ENCODE results near the gene MID1.

MID1 gene, protein sequence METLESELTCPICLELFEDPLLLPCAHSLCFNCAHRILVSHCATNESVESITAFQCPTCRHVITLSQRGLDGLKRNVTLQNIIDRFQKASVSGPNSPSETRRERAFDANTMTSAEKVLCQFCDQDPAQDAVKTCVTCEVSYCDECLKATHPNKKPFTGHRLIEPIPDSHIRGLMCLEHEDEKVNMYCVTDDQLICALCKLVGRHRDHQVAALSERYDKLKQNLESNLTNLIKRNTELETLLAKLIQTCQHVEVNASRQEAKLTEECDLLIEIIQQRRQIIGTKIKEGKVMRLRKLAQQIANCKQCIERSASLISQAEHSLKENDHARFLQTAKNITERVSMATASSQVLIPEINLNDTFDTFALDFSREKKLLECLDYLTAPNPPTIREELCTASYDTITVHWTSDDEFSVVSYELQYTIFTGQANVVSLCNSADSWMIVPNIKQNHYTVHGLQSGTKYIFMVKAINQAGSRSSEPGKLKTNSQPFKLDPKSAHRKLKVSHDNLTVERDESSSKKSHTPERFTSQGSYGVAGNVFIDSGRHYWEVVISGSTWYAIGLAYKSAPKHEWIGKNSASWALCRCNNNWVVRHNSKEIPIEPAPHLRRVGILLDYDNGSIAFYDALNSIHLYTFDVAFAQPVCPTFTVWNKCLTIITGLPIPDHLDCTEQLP

DNA sequence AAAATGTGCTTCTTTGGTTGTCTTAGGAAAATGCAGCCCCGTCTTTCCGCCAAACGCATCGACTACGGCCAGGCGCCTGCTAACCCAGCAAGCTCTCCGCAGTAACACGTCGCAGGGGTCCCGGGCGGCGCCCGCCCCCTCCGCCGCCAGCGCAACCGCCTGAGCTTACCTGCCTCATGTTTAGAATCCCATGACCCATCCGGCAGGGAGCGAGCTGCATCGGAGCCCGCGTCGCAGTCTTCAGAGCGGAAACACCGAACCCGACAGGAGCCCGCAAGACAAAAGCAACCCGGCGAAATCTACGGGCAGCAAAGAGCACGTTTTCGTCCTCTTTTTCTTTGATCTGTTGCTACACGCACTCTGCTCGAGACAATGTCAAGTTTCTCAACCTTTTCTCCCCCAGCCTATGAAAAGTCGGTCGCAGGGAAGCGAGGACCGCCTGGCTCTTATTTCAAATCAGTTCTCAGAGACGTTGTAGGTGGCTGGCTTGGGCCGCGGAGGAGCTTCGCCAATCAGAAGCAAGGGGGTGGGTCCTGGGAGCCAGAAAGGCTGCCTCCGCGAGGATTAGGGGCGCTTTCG is at the start of gene MID1:
TSS of gene MID1 (minus strand) at position 465 of the 579 bp plus-strand sequence. CDS start 53,038 bp downstream, outside the sequence.
- peak; percentile 42 for DNase-seq

DNA sequence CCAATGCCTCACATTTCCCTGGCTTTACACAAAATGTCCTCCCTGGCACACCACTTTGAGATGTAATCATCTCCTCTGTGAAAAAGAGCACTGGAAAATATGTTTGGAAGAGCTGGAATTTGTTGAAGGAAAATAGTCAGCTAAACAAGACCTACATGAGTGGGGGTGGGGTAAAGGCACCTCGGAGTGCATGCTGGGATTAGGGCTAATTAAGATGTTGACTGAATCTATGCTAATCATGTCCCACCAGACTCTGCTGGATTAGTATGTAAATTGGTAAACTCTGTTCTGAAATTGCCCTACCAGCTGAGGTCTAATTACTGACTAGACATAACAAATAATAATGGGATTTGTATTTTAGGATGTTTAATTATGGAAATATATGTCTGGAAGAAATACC is 46.8 kb upstream of the MID1 start:
- DNase-seq = no peak

DNA sequence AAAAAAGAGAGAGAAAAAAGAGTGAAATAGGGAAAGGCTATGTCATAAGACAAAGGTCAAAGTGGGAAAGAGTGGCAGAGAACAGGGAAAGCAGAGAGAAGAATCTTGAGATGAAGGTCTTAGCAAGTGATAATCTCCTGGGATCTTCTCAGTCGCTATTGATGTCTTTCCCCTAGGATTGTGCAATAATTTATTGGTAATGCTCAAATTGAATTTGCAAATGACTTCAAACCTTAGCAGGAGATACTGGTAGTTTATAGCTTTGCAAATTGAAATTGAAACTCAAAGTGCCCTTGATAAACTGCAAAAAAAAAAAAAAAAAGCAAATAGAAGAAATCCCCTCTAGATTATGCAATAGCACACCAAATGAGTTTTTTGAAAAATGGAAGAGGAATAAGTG is 45.7 kb upstream of the MID1 start:
- DNase-seq = no peak

DNA sequence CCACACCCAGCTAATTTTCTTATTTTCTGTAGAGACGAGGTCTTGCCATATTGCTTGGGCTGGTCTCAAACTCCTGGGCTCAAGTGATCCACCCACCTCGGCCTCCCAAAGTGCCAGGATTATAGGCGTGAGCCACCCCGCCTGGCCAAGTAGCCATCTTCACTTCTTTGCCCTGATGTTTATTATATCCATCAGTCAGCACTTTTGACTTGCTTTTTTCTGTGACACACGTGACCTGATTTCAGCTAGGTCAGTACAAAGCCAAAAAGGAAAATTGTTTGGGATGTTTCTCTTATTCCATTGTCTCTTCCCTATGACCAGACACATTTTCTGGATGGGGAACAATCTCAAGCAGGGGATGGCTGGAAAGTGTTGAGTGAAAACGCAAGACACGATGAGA is 45.3 kb upstream of the MID1 start:
- DNase-seq = no peak

DNA sequence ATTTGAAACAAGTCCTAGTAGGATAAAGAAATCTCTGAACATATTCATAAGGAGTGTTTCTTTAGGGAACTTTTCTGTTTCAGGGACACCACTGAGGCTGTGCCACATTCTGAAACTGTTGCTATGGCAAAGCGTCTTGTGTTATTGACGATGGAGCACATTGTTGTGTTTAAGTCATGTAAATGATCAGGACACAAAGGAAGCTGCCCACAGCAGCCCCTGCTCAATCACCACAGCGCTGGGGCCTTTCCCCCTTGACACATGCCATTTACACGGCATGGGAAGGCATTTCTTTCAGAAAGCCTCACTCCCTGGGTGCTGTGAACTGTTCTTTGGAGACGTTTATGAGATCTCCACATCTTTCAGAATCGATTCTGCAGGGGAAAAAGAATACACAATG is 39.8 kb upstream of the MID1 start:
- no peak for DNase-seq

DNA sequence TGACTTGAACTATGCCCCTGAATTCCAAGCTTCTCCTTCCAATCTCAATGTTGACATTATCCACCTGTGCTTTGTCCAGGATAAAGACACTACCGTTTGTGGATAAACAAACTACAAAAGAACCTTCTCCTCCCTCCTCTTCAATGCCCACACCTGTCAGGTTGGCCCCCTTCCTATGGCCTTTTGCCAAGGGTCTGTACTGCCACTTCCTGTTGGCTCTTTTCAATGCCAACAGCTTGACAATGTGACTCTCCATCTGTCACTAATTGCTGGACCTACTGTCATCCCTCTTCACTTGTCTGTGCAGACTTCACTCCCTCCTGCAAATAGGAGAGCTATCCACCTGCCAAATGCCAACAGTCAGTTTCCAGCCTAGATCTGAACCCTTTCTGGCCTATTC is 35.8 kb upstream of the MID1 start:
- peak; percentile 64 for DNase-seq

DNA sequence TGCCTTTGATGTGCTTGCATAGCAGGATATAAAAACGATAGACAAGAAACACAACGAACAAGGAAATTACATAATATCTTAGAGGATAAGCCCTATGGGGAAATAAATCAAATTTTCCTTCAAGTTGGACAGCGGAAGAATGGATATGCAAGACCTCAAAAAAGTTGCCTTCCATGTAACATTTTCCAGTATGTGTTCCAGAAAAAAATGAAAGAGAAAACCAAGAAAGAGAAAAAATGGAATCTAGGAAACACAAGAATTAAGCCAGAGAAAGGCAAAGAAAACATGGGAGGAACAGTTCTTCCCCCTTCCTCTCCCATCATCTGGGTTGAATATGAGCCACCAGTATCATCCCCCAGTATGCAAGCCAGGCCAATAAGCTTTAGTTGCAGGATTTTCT is 34.6 kb upstream of the MID1 start:
- DNase-seq = no peak

DNA sequence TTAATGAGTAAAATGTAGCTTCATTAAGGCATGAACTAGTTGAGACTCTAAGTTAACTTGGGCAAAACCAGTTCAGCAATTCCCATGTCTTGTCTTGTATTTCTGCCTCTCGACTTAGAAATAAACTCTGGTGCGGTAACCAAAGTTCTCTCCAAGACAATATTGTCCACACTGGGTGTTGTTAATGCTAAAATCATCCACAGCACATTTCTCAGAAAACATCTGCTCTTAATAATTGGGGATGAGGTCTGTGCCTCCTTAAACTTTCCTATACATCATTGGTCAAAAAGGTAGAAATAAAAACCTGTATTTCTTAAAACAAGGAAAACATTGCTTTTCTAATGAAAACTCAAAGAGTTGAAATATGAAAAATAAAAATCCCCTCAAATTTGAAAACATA is 32.9 kb upstream of the MID1 start:
- DNase-seq = no peak

DNA sequence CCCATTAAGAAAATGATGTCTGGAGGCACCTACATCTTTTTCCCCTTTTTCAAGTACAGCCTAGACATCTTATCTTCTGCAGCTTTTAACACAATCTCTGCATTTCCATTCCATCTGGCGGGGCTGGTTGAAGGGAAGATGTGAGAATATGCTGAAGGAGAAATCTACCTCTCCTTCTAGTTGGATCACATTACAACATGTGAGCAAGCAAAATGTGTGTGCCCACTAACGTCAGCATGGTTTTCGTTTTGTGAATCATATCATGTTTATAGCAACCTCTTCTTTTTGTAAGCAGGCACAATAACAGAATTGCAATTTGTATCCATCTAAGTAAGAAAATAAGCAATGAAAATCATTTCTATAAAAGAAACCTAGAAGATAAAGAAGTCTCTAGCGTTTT is 28.9 kb upstream of the MID1 start:
- no peak for DNase-seq

DNA sequence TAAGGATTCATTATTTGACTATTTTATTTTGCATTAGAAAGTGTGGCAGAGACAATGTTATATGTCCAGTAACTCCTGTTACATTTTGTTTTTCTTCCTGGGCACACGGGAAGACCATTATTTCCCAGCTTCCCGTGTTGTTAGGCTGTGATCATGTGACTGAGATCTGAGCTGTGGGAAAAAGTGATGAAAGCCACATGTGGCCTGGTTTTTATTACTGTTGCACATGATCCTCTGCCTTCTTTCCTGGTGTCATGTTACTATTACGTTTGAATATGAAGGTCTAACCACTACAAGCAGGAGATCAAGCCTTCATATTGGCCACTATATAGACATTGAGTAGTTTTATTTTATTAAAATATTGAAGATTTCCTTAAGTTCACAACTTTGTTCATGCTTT is 28.2 kb upstream of the MID1 start:
- no peak for DNase-seq

DNA sequence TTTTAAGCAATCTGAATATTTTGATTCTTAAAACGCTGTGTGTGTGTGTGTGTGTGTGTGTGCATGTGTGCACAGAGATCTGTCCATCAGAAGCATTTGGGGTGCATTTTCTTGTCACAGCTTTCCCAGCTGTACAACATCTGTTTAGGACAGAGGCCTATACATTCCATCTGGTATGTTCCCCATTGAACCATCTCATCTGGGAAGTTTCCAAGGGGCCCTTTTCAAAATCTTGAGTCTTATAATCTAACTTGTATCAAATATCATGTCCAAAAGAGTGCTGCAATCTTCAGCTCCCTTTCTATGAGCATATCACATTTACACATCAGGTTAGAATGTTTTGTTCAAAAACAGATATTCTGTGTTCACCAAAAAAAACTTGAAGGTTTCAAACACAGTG is 16.5 kb upstream of the MID1 start:
- no peak for DNase-seq

DNA sequence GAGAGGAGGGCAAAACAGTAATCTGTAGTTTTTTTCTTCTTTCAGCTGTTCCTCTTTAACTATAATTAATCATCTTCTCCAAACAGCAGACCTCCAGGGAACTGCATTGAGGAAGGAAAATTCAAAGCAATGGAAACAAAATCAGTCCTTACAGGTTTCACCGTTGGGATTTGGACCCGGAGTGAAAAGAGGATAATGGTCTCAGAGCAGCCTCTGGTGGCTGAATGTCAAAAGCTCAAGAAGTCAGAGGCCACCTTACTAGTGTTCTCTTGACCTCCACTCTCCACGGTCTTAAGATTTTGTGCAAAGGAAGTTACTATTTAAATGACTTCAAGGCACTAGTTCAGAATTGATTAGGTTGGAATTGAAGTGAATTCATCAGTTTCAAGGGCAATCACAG is 16.0 kb upstream of the MID1 start:
- peak; percentile 15 for DNase-seq

DNA sequence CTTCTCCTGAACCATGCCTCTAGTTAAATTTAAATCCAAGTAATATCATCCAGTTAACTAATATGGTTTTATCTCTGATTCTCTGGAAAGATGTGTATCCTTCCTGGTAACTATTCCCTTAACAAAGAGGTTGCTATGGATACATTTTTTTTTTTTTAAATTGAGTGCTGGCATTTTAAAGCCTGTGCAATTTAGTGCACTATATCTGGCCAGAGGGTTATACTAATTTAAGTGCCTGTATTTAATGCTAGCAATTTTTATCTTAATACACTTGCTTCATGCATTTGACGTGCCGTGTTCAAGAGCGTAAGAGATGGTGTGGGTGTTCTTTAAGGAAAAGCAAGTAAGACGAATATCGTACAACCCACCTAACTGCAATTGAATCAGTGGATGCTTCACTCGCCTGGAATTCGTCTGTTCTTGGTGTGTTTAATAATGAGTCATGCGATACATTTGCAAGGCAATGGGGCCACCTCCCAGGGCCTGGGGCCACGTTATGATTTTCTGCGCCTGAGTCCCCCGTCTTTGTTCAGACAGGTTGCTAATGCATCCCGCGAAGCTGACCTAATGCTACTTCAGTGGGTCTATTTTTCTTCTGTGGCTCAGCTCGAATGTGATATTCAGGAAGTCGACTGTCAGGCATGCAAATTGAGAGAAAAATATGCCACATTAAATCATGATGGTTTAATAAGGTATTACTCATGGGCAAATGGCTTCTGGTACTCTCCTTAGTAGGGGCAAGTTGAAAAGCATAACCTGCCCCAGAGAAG is 14.2 kb upstream of the MID1 start:
- DNase-seq = no peak

DNA sequence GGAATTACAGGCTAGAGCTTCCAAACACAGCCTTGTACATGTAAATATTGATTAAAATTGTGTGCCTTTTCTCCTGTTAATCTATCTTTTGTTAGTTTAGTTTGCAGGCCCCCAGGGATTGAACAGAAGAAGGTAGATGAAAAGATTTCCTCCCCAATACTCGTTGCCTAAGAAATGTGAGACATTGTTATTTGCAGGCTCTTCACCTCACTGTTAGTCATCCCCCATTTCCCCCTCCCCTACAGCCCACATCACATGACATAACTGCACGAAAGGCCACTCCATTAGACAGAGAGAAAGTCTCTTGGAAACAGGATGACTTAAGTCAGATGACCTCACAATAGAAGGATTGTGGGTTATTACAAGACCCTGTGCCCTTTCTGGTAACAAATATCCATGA is 13.3 kb upstream of the MID1 start:
- no peak for DNase-seq

DNA sequence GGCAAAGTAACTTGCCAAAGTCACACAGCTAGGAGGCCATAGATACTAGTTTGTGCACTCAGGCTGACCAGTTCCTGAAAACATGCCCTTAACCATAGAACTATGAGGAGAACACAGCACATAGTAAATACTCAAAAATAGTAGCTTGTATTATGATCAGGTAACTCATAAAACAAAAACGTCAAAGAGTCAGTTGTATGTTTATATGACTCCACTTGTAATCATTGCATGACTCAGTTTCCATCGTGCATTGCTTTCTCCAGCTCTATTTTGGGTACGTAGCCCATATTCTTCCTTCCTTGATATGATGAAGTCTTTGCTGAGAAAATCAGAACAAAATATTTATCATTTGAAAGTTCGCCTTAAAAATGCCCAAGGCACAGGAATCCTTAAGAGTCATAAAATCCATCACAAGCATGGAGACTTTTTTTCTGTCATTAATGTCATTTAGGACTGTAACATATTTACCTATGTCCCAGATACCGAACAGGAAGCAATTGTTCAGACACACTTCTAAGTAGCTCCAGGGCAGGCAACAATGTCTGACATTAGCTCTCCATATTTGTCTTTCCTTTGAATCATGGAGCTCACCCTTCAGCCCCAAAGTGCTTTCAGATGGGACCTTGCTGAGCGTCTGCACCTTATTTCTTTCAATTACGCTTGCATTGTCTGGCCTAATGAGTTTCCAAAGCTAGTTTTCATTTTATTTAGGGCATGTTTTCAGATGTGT is 11.2 kb upstream of the MID1 start:
- no peak for DNase-seq

DNA sequence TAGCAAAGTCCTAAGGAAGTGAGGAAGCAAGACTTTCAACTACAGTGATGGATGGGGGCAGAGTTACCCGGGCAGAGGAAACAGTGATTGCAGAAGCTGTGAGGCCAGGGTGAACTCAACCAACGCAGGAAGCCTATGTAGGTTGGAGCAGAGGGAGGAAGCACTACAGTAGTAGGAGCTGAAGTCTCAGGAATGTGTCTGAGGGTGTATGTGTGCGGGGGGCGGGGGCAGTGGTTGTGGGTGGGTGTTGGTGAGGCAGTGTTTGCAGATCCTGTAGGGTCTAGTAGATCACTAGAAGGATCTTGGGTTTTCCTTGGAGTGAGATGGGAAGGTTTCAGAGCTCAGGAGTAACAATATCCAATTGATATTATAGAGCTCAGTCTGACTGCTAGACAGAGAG is 9.9 kb upstream of the MID1 start:
- DNase-seq = no peak

DNA sequence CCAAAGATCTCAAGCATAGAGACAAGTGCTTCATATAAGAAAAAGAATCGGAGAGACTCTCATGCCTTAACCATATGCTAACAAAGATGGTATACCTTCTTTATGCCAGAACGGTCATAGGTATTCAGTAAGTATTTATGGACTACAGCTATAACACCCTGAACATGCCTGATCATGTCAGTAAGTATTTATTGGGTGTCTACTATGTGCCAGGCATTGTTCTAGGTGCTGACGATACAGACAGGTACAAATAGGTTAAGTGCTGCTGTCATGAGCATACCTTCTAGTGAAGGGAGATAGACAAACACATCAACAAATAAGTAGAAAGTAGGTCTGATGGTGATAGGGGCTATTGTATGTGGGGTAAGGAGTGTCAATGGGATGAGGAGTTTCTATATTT is 9.5 kb upstream of the MID1 start:
- DNase-seq = no peak

DNA sequence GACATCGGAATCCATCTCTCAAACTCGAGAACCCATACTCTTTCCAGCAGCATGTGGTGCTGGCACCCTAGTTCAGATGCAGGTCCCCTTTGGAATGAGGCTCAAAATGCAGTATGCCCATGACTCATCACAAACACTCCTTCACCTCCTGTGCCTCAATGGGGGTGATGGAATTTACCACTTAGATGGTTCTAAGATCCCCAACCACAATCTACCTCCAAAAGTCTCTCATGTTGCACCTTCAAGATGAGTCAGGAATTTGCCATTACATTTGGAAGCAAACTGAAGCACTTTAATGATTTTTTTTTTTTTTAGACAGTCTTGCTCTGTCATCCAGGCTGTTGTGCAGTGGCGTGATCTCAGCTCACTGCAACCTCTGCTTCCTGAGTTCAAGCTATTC is 8.5 kb upstream of the MID1 start:
- no peak for DNase-seq

DNA sequence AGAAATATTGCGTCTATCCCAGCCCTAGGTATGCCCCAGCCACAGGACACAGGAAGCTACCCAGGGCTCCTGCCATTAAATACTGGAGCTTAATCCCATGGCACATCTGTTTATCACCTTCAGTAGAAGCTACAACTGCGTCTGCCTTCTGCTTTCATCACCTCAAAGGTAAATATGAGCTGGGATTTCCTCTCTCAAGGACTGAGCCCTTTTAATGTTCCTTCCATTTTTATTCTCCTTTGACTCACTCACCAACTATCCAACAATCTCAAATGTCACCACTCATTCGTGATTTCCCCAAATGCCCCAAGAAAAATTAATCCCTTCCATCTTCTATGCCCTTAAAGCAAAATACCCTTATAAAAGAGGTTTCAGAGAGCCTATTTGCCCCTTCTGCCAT is 1.8 kb upstream of the MID1 start:
- no peak for DNase-seq

DNA sequence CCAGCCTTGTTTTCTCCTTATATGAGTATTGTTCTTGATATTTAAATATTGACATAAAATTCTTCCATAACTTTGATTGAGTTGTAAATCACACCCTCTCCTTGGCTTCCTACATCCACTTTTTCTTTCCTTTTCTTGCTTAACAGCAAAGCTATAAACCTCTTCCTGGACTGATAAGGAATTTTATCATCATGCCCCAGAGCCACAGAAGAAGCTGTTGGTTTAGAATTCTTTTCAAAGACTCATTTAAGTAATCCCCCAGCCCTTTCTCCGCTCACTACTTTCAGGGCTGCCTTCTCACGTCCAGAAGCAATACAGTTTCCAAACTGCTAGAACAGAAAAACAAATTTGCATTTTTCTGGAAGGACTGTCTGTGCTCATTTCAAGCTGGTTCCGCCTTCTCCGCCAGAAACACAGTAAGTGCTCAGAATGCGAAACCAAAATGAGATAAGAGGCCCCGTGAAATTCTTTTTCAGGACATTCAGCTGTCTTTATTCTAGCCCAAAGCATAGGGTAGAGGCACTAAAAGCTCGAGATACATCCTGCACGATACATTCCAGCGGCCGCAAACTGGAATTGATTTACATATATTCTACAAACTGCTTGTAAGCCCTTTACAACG is 849 bp downstream of the MID1 start:
- DNase-seq = no peak

DNA sequence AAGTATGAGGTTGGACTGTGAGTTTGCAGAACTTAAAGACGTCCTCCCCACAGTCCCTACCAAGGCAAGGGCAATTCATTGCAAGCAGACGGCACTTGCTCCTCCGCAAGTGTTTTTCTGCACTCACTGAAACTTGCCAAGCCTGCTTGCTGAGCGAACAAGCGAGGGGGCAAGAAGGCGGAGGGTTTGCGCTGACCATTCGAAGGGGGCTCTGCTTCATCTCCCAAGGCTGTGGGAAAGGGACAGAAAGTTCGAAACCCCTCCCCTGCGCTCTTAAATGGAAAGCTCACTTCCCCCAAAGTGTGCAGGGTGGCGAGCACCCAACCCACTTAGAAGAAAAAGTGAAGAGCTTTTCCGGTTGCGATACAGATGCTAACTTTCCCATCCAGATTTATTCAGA is 1.4 kb downstream of the MID1 start:
- no peak for DNase-seq

DNA sequence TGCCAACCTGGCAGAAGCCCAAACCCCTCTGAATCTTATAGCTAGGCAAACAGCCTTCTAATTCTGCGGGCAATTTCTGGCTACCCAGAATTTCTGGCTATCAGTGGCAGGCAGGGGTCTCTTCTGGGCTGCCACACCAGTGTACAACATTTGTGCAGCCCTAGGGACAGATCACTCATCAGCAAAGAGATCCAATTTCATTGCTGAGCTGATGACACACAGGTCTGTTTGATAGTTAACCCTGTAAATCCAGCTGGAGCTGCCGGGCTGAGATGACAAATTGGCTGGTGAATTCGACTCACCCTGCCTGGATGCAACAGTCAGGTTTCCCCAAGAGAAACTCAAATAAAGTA is 2.4 kb downstream of the MID1 start:
- DNase-seq = no peak
